Suprapubic skin (tissue), 3 donors: ENCODE results near the gene PSMC4.

ENCODE experiments used
- CTCF ChIP-seq, 2 donors: fragments of 200-600 bp in 1 of 2; fragments of 450-650 bp in 1 of 2; sonication (generic) in 1 of 2; IDR thresholded peaks; one replicate each; pipeline ENCODE4 v1.5.1; 2016 to 2019; ENCODE audit warnings: antibody characterized with exemption in 2 of 2, mild to moderate bottlenecking in 1 of 2, moderate library complexity in 1 of 2
- POLR2A ChIP-seq, 2 donors: fragments of 450-650 bp; IDR thresholded peaks; one replicate each; pipeline ENCODE4 v1.6.1; 2017; ENCODE audit warnings: antibody characterized with exemption in 2 of 2, mild to moderate bottlenecking in 2 of 2, moderate library complexity in 2 of 2

GRCh38 chr19:39995794-39996193 is 24.8 kb downstream of the PSMC4 start:
- no peak for TF ChIP-seq CTCF (IDR thresholded peaks at IDR 0.05)
- TF ChIP-seq POLR2A (IDR thresholded peaks at IDR 0.05) = no peak
